ENCODE measurements around the gene SLC50A1.

Gene SLC50A1

GRCh38 chr1:155172732-155173477, 37.3 kb downstream of the SLC50A1 start, which contains the start of gene KRTCAP2:
Gene KRTCAP2, minus strand, starts transcription at chr1:155173304. Its CDS starts 80 bp downstream, at chr1:155173224.
- peak; percentile 83 for DNase-seq

- DNase-seq, result no peak
Measured at GRCh38 chr1:155173478-155174323, 38.0 kb downstream of the SLC50A1 start, which contains the start of gene TRIM46. Gene TRIM46, plus strand, starts transcription at chr1:155173849. Its CDS starts 118 bp downstream, at chr1:155173967.

- no peak for DNase-seq
Measured at GRCh38 chr1:155174324-155175280, 39.0 kb downstream of the SLC50A1 start.

- no peak for DNase-seq
Measured at GRCh38 chr1:155175281-155175926, 39.8 kb downstream of the SLC50A1 start.

DNA sequence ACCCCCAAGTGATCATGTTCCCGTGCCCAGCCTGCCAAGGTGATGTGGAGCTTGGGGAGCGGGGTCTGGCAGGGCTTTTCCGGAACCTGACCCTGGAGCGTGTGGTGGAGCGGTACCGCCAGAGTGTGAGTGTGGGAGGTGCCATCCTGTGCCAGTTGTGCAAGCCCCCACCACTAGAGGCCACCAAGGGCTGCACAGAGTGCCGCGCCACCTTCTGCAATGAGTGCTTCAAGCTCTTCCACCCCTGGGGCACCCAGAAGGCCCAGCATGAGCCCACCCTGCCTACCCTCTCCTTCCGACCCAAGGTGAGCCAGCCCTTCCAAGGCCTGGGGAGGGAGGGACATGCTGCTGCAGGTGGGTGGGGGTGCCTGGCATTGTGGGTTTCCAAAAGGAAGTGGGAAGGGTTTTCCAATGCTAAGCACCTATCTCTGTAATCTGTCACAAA, 40.3 kb downstream of the SLC50A1 start:
- DNase-seq, result no peak

DNA sequence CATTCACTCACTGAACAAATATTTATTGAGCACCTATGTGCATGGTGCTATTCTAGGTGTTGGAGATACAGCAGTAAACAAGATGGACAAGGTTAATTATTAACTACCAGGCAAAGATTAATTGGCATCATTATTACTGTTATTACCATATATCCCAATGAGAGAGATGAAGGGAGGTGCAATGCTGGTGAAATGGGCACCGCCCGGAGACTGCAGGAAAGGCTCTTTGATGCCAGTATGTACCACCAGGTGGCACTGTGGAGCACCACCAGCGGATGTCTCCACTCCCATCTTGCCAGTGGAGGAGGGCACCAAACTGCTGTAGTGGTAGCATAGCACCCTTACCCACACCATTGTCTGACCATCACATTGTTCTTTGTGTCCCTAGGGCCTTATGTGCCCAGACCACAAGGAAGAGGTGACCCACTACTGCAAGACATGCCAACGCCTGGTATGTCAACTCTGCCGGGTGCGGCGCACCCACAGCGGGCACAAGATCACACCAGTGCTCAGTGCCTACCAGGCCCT, 41.0 kb downstream of the SLC50A1 start:
- DNase-seq, result peak; percentile 21

- DNase-seq, result no peak
Measured at GRCh38 chr1:155177192-155177917, 41.7 kb downstream of the SLC50A1 start.

GRCh38 chr1:155177918-155178281, 42.2 kb downstream of the SLC50A1 start:
- no peak for DNase-seq

- DNase-seq, result no peak
Measured at GRCh38 chr1:155178441-155179111, 42.9 kb downstream of the SLC50A1 start.

- no peak for DNase-seq
Measured at GRCh38 chr1:155179112-155180031, 43.7 kb downstream of the SLC50A1 start.

DNA sequence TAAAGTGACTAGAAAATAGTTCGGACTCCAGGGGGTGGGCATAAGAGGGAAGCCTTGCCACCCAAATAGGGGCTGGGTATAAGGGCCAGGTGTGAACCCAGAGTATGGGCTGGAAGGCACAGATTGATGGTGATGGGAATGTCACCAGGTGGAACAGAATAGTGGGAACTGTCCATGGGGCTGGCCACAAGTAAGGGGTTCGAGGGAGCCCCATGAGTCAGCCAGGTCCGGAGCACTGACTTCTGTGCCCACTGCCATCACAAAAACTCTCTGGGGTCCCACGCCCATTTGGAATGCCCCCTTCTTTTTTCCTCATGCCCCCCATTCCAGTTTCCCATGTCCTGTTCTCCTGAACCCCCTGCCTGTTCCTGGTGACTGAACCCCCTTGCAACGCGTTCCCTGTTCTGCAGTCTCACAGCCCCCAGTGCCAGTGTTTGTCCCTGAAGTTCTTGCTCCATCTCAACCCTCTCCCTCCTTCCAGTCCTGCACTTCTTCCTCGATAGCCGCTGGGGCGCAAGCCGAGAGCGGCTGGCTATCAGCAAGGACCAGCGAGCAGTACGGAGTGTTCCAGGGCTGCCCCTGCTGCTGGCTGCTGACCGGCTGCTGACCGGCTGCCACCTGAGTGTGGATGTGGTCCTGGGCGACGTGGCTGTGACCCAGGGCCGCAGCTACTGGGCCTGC, 45.9 kb downstream of the SLC50A1 start:
- no peak for DNase-seq

- DNase-seq, result no peak
Measured at GRCh38 chr1:155182052-155182550, 46.4 kb downstream of the SLC50A1 start.

DNA sequence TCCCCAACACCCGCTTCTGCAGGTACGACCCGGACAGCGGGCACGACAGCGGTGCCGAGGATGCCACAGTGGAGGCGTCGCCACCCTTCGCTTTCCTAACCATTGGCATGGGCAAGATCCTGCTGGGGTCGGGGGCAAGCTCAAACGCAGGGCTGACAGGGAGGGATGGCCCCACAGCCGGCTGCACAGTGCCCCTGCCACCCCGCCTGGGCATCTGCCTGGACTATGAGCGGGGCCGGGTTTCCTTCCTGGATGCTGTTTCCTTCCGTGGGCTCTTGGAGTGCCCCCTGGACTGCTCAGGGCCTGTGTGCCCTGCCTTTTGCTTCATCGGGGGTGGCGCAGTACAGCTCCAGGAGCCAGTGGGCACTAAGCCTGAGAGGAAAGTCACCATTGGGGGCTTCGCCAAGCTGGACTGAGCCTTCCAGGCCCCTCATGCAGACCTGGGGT, 48.1 kb downstream of the SLC50A1 start:
- DNase-seq, result no peak

DNA sequence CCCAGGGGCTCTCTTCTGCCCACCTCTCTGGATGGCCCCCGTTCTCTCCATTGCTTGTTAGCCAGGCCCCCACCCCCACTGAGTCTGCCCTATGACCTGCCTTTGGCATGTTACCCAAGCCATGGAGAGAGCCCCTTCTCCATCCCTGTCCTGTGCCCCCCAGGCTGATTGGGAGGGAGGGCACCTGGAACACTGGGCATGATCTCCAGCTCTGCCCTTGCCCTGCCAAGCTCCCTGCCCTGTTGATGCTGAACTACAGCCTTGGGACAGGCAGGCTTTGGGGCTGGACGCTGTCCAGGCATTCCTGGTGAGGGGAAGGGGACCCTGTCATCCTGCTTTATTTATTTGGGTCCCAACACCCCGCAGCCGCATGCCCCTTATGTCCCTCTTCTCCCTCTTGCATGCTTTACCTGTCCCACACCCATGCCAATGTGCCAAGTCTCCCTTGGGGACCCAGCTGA, 48.7 kb downstream of the SLC50A1 start:
- no peak for DNase-seq

GRCh38 chr1:155184835-155185782, 49.5 kb downstream of the SLC50A1 start:
- DNase-seq, result no peak

DNA sequence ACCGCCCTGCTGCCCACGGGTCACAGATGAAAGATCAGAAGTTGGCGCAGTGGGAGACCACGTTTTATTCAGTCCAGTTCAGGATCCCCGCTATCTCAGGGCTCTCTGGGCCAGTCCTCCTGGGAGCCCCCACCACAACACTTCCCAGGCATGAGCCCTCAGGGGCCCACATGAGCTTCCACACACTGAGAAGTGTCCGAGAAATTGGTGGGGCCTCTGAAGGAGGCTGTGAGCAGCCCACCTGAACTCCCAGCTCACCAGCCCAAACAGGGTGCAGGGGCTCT, 50.1 kb downstream of the SLC50A1 start:
- DNase-seq, result no peak

DNA sequence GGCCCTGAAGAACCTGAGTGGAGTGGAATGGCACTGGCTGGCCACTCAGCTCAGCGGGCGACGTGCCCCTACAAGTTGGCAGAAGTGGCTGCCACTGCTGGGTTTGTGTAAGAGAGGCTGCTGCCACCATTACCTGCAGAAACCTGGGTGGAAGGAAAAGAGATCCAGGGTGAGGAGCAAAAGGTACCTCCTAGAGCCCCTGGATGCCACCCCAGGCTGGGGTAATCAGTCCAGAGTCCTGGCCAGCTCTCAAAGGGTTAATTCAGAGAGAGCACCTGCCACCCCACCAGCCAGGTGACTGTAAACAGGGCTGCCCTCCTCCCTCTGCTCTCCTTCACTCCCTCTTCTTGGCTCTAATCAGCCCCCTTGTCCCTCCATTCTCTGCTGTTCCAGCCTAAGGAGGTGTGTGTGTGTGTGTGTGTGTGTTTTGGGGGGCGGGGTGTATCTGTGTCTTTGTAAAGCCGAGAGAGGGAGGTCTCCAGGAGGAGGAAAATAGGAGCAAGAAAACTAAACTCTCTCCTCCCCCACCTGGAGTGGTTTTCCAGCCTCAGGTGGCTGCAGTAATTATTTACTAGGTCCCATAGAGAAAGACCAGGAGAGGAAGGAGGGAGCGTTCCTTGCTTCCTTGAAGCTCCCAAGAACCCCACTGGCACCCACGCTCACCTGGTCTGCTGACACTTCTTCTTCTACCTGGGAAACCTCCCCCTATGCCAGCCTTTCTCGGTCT, 50.6 kb downstream of the SLC50A1 start:
- DNase-seq, result no peak
